CD14-positive monocyte (primary cell): ENCODE measurements around the gene CNIH3. TPM values are rescaled to one million over a fixed set of nuclear protein-coding genes. Genes with fewer than 3 reads are reported as not detected.

Experiments used
- DNase-seq, 3 donors: peaks; one replicate each; pipeline ENCODE4 v3.0.0-alpha.2; 2011 to 2022
- H2AFZ ChIP-seq: 2 replicates; pipeline ENCODE4 v1.6.0; 2012; ENCODE audit warnings: mild to moderate bottlenecking, low read depth, low read length, inconsistent platforms; ENCODE audit not compliant: insufficient read depth, poor library complexity, severe bottlenecking
- H3K27ac ChIP-seq, 2 donors: 1 replicate in 1 of 2; 2 replicates in 1 of 2; pipeline ENCODE4 v1.5.1; 2012 to 2013; ENCODE audit warnings: low read length in 2 of 2, control low read depth in 1 of 2, inconsistent platforms in 1 of 2, low read depth in 1 of 2, mild to moderate bottlenecking in 1 of 2
- H3K27me3 ChIP-seq, 2 donors: one replicate each; pipeline versions ENCODE4 v1.6.0 to v1.6.1; 2011 to 2013; ENCODE audit warnings: low read length in 2 of 2; ENCODE audit not compliant: control insufficient read depth in 2 of 2, insufficient read depth in 2 of 2
- H3K36me3 ChIP-seq, 2 donors: replicated peaks in 1 of 2; 1 replicate in 1 of 2; 2 replicates in 1 of 2; pipeline versions ENCODE4 v1.5.1 to v1.6.1; 2012 to 2013; ENCODE audit warnings: low read length in 2 of 2, control low read depth in 1 of 2, inconsistent platforms in 1 of 2, mild to moderate bottlenecking in 1 of 2; ENCODE audit not compliant: insufficient read depth in 2 of 2, control insufficient read depth in 1 of 2
- H3K4me1 ChIP-seq, 2 donors: 1 replicate in 1 of 2; 2 replicates in 1 of 2; pipeline versions ENCODE4 v1.5.1 to v1.6.1; 2012 to 2013; ENCODE audit warnings: low read length in 2 of 2, control low read depth in 1 of 2, inconsistent platforms in 1 of 2, mild to moderate bottlenecking in 1 of 2, moderate library complexity in 1 of 2; ENCODE audit not compliant: insufficient read depth in 2 of 2, control insufficient read depth in 1 of 2
- H3K4me2 ChIP-seq: replicated peaks from 2 replicates; pipeline ENCODE3; 2012; ENCODE audit warnings: low read length, moderate library complexity, mild to moderate bottlenecking; ENCODE audit not compliant: poor library complexity, severe bottlenecking; ENCODE audit errors: extremely low read depth
- H3K4me3 ChIP-seq, 3 experiments: fragments of 200-600 bp in 1 of 3; sonication (generic) in 1 of 3; replicated peaks in 1 of 3; 1 replicate in 2 of 3; 2 replicates in 1 of 3; pipeline ENCODE4 v1.5.1; 2011 to 2013; ENCODE audit warnings: low read length in 3 of 3, mild to moderate bottlenecking in 3 of 3, control low read depth in 2 of 3, low read depth in 2 of 3, inconsistent platforms in 1 of 3, moderate library complexity in 1 of 3
- H3K79me2 ChIP-seq: 2 replicates; pipeline ENCODE4 v1.6.0; 2012; ENCODE audit warnings: mild to moderate bottlenecking, control low read depth, inconsistent platforms, low read length, moderate library complexity; ENCODE audit not compliant: insufficient read depth
- H3K9ac ChIP-seq: 2 replicates; pipeline ENCODE4 v1.6.0; 2017; ENCODE audit warnings: low read length, mild to moderate bottlenecking; ENCODE audit not compliant: insufficient read depth, poor library complexity, severe bottlenecking
- H3K9me3 ChIP-seq, 2 donors: replicated peaks in 1 of 2; 1 replicate in 1 of 2; 2 replicates in 1 of 2; pipeline versions ENCODE4 v1.5.1 to v1.6.1; 2012 to 2013; ENCODE audit warnings: low read length in 2 of 2, control low read depth in 1 of 2; ENCODE audit not compliant: control insufficient read depth in 1 of 2, insufficient read depth in 1 of 2
- H4K20me1 ChIP-seq: 2 replicates; pipeline ENCODE4 v1.6.0; 2012; ENCODE audit warnings: mild to moderate bottlenecking, low read length, control low read depth, moderate library complexity; ENCODE audit not compliant: insufficient read depth
- H3K27ac Mint-ChIP-seq, 7 donors: one replicate each; pipeline ENCODE4 v1.8.0; 2020; ENCODE audit warnings: mild to moderate bottlenecking in 7 of 7, mixed read lengths in 7 of 7, moderate library complexity in 6 of 7, inconsistent platforms in 2 of 7
- H3K27me3 Mint-ChIP-seq, 3 donors: one replicate each; pipeline ENCODE4 v1.8.0; 2021 to 2022; ENCODE audit warnings: low read depth in 3 of 3, mild to moderate bottlenecking in 3 of 3, mixed read lengths in 3 of 3, moderate library complexity in 3 of 3, inconsistent platforms in 1 of 3
- H3K36me3 Mint-ChIP-seq, 2 donors: one replicate each; pipeline ENCODE4 v1.8.0; 2020; ENCODE audit warnings: mixed read lengths in 2 of 2, inconsistent platforms in 1 of 2, mild to moderate bottlenecking in 1 of 2
- H3K4me1 Mint-ChIP-seq: one replicate; pipeline ENCODE4 v1.8.0; 2020; ENCODE audit warnings: mild to moderate bottlenecking, mixed read lengths
- H3K4me3 Mint-ChIP-seq, 2 donors: one replicate each; pipeline ENCODE4 v1.8.0; 2020; ENCODE audit warnings: mild to moderate bottlenecking in 2 of 2, mixed read lengths in 2 of 2, moderate library complexity in 1 of 2
- H3K9me3 Mint-ChIP-seq, 7 donors: one replicate each; pipeline ENCODE4 v1.8.0; 2020 to 2022; ENCODE audit warnings: mixed read lengths in 7 of 7, mild to moderate bottlenecking in 6 of 7, moderate library complexity in 6 of 7, inconsistent platforms in 2 of 7
- CTCF ChIP-seq: fragments of 200-600 bp; IDR thresholded peaks from one replicate; pipeline ENCODE4 v1.8.0; 2022; ENCODE audit warnings: antibody characterized with exemption, mild to moderate bottlenecking
- WGBS: methylation state at CpG from one replicate; pipeline ENCODE4 v1.1.5; 2013; ENCODE audit warnings: missing lambda C conversion rate; ENCODE audit not compliant: insufficient coverage; 5-methylcytosine and 5-hydroxymethylcytosine counted together
- intact Hi-C, 2 donors: fragments of 100-400 bp; cut with micrococcal nuclease; formaldehyde crosslinking; loops; one replicate each; pipeline versions ENCODE4 v1.15.0 to v1.15.1; 2023
- polyA plus RNA-seq, 3 donors: library from polyadenylated mRNA; depleted of rRNA in 1 of 3; unstranded in 2 of 3; stranded (reverse) in 1 of 3; fragments of 300-500 nt in 2 of 3; fragments of >200 nt in 1 of 3; fragmentation: Illumina TruSeq in 2 of 3; gene quantifications; 1 replicate in 2 of 3; 2 replicates in 1 of 3; pipeline ENCODE4 v1.2.3, GENCODE V29; 2012 to 2021

Gene CNIH3
- polyA plus RNA-seq, 3 donors, result 0.37 TPM; not detected in 2

GRCh38 chr1:224609333-224609732, 6.8 kb upstream of the CNIH3 start:
- Mint-ChIP-seq H3K9me3 (peaks cover 0 to 18% (median 7%) of the 10 kb centered on the region in 7 donors), H3K27ac (no peak overlapping the region), H3K36me3 (no peaks in the 10 kb centered on the region), H3K27me3 (peaks cover 10 to 17% (median 15%) of the 10 kb centered on the region in 3 donors), H3K4me1 (no peaks in the 10 kb centered on the region), H3K4me3 (no peak overlapping the region)
- Histone ChIP-seq H3K27me3 (peaks cover 2 to 4% of the 10 kb centered on the region in 2 donors), H3K9ac (no peak overlapping the region), H3K9me3 (peaks cover 0 to 7% of the 10 kb centered on the region in 2 donors), H3K4me1 (no peaks in the 10 kb centered on the region), H2AFZ (no peak overlapping the region), H4K20me1 (no peaks in the 10 kb centered on the region), H3K4me2 (no peak overlapping the region), H3K79me2 (no peaks in the 10 kb centered on the region), H3K27ac (no peak overlapping the region), H3K36me3 (no peaks in the 10 kb centered on the region), H3K4me3 (no peak overlapping the region)
- no CpG with 5 or more reads among the region's 1 CpG for WGBS
- intact Hi-C loops, result no loop called here
- no peak for DNase-seq
- no peak for TF ChIP-seq CTCF

GRCh38 chr1:224612246-224612645, 3.9 kb upstream of the CNIH3 start:
- H3K27ac ChIP-seq, result no peak overlapping the region
- no peak for DNase-seq
- H3K4me3 ChIP-seq, result no peak overlapping the region
- Mint-ChIP-seq H3K27me3 (peaks cover 29 to 42% (median 39%) of the 10 kb centered on the region in 3 donors), H3K4me3 (no peak overlapping the region), H3K27ac (no peak overlapping the region), H3K36me3 (peaks cover 3 to 7% of the 10 kb centered on the region in 2 donors), H3K9me3 (peaks cover 0 to 12% (median 4%) of the 10 kb centered on the region in 7 donors), H3K4me1 (peaks cover 14% of the 10 kb centered on the region)
- H3K9ac ChIP-seq, result no peak overlapping the region
- H3K27me3 ChIP-seq, result peaks cover 26 to 28% of the 10 kb centered on the region in 2 donors
- no peak for TF ChIP-seq CTCF
- H4K20me1 ChIP-seq, result no peaks in the 10 kb centered on the region
- H3K4me2 ChIP-seq, result no peak overlapping the region
- no peaks in the 10 kb centered on the region for H3K36me3 ChIP-seq
- no peak overlapping the region for H2AFZ ChIP-seq
- H3K4me1 ChIP-seq, result peaks cover 12 to 20% of the 10 kb centered on the region in 2 donors
- no peaks in the 10 kb centered on the region for H3K79me2 ChIP-seq
- H3K9me3 ChIP-seq, result peaks cover 0 to 10% of the 10 kb centered on the region in 2 donors
- intact Hi-C loops, result no loop called here
- 100% methylated on average over 1 of the region's 1 CpG for WGBS
